Epithelial cell of proximal tubule (primary cell): ENCODE data around the gene TRABD2A. TPM values are rescaled to one million over a fixed set of nuclear protein-coding genes. Genes with fewer than 3 reads are reported as not detected.

ENCODE experiments used
- DNase-seq: peaks from one replicate; pipeline ENCODE4 v3.0.0-alpha.2; 2011; ENCODE audit warnings: low read depth
- H3K4me3 ChIP-seq: 2 replicates; pipeline ENCODE4 v1.5.1; 2011; ENCODE audit warnings: low read depth, mild to moderate bottlenecking, low read length
- total RNA-seq: library from RNA; depleted of rRNA; stranded (reverse); fragments of >200 nt; gene quantifications from 2 replicates; pipeline ENCODE4 v1.2.3, GENCODE V29; 2015
- TF ChIP-seq, protein P1 (sequence below): conservative IDR thresholded peaks from 2 replicates; pipeline ENCODE4 v1.5.1; 2012; ENCODE audit warnings: low read depth, mild to moderate bottlenecking, low read length

Gene TRABD2A
- total RNA-seq, 1 donor from 2014 or later = 0.58 TPM

DNA sequence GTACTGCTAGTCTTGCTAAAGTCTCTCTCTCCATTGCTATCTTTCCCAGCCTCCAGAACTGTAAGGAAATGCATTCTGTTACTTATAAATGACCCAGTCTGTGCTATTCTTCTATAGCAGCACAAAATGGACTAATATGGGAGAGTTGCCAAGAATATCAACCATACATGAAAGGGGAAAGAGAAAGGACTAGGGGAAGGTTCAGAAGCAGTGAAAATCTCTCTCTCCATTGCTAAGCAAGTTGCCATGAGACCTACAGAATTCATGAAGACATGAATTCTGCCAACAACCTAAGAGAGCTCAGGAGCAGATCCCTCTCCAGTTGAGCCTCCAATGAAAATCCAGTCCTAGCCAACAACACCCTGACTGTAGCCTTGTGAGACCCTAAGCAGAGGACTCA, 3.6 kb upstream of the TRABD2A start:
- TF ChIP-seq, protein P1, sequence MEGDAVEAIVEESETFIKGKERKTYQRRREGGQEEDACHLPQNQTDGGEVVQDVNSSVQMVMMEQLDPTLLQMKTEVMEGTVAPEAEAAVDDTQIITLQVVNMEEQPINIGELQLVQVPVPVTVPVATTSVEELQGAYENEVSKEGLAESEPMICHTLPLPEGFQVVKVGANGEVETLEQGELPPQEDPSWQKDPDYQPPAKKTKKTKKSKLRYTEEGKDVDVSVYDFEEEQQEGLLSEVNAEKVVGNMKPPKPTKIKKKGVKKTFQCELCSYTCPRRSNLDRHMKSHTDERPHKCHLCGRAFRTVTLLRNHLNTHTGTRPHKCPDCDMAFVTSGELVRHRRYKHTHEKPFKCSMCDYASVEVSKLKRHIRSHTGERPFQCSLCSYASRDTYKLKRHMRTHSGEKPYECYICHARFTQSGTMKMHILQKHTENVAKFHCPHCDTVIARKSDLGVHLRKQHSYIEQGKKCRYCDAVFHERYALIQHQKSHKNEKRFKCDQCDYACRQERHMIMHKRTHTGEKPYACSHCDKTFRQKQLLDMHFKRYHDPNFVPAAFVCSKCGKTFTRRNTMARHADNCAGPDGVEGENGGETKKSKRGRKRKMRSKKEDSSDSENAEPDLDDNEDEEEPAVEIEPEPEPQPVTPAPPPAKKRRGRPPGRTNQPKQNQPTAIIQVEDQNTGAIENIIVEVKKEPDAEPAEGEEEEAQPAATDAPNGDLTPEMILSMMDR = no peak
- DNase-seq = no peak
- no peak overlapping the region for H3K4me3 ChIP-seq

DNA sequence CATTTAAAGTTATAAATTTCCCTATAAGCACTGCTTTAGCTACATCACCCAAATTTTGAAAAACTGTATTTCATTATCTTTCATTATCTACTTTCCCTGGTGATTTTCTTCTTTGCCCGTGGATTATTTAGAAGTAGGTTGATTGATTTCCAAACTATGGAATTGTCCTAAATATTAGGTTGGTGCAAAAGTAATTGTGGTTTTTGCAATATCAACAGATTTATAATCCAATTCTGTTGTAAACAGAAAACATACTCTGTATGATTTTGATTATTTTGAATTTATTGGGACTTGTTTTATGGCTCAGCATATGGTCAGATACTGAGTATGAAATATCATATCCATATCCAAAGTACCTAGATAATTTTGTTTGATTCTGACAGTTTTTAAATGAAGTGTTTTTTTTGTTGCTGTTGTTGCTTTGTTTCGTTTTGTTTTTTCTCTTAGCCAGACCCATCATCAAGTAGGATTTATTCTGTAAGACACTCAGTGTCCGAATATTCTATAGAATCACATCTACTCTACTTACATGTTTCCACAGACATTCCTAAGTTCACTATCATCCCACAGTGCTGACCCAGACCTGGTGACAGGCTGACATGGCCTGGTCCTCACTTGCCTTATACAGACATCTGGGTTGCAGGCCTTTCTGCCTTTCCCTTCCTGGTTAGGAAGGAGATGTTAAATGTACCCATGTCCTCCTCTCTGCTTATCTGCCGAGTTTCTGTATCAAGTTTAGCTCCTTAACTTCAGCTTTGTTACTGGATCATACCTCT, 2.1 kb upstream of the TRABD2A start:
- TF ChIP-seq, protein P1 = no peak
- DNase-seq = no peak
- H3K4me3 ChIP-seq = no peak overlapping the region

DNA sequence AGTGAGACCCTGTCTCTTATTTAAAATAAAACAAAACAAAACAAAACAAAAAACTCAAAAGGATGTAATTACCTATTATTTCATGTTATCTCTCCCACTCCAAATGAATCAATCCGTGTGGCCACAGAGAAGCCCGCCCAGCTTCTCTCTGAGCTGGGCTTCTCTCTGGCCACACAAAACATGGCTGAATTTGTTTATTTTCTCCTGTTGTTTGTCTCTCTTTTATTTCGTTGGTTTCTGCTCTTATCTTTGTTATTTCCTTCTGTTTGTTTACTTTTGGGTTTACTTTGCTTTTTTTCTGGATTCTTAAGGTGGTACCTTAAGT, 1.5 kb upstream of the TRABD2A start:
- no peak overlapping the region for H3K4me3 ChIP-seq
- TF ChIP-seq, protein P1 = no peak
- no peak for DNase-seq

DNA sequence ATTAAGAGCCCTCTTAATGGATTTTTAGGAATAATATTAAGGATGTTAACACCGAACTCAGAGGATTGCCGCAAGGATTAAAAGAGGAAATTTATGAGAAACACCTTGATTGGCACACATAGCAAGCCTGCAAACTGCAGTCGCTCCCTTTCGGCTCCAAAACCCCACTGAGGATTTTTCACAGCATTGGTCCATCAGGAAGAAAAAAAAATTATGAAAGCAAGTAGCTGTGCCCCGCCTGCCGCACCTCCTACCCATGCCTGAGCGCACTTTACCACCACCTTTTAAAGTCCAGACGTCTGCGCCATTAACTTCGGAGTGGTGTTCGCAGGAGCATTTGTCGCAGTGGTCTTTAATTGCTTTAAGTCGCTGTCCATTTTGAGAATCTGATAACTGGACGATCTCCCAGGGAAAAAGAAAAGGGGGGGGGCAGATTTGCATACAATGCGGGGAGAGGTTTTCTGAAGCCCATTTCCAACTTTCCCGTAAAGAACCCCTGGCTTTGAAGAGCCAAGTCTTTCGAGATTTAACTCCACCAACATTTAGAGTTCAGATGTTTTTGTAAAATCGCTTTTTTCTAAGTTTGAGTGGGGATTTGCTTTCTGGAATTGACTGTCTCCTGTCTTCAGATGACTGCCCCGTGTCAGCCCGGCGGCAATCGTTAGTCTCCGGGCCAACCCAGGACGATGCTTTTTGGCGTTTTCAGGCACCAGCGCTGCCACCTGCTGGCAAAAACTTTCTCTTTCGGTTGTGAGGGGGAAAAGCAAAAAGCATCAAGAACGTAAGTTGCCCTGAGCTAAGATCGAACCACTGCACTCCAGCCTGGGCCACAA, 913 bp upstream of the TRABD2A start:
- H3K4me3 ChIP-seq = peak overlapping the region; percentile 64
- DNase-seq = no peak
- TF ChIP-seq, protein P1 = peak; percentile 83

DNA sequence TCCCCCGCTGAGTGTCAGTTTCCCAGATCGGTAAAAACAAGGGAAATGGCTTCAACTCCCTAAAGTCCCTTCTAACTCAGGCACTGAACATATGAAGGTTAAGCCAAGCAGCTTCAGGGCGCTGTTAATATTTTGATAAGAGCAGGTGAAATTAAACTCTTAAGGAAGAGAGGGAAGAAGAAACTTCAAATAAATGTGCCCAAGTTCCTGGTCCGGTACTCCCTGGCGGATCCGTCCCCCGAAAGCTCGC, 564 bp downstream of the TRABD2A start:
- TF ChIP-seq, protein P1 = no peak
- peak overlapping the region; percentile 64 for H3K4me3 ChIP-seq
- no peak for DNase-seq

DNA sequence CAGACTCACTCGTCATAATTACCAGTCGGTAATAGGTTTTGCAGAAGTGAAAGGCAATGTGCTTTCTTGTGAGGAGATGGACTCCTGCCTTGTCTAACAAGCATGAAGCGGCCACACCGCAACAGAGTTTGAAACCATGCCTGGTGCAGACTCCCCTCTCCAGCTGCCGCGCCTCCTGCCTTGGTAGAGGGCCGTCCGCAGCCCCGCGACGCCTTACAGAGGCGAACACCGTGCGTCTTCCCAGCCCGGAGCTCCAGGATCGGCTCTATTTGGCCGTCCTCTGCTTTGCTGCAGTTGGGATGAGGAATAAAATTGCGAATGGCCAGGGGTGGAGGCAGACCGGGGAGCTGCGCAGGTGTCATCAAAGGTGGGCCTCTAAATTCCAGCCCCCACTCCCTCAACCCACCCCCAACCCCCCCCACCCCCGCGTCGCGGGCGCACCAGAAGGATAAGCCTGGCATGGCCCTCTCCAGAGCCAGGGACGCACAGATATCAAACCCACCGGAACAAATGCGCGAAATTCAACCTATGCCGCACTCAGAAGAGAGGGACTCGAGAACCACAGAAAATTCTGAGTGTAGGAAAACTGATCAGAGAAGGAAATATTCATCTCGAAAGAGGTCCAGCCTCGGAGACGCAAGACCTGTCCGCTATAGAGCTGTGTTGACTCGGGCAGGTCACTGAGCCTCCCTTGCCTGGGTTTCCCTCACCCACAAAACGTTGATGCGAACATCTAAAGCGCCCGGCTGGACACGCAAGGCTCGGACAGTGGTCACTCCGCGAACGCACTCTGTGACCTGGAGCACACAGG, 1.1 kb downstream of the TRABD2A start:
- DNase-seq = no peak
- H3K4me3 ChIP-seq = peak overlapping the region; percentile 64
- TF ChIP-seq, protein P1 = no peak
